Uterus (tissue), 4 donors: ENCODE results near the gene FBL. TPM values are rescaled to one million over a fixed set of nuclear protein-coding genes. Genes with fewer than 3 reads are reported as not detected.

Source experiments
- DNase-seq, 2 donors: peaks; one replicate each; pipeline ENCODE4 v3.0.0-alpha.2; 2019 to 2020
- H3K27ac ChIP-seq, 2 donors: fragments of 200-600 bp; sonication (generic); 1 replicate in 1 of 2; 2 replicates in 1 of 2; pipeline ENCODE4 v1.5.1; 2016 to 2018
- H3K27me3 ChIP-seq, 2 donors: fragments of 200-600 bp; sonication (generic); one replicate each; pipeline ENCODE4 v1.5.1; 2018 to 2019; ENCODE audit warnings: control low read depth in 1 of 2
- H3K36me3 ChIP-seq, 2 donors: fragments of 200-600 bp; sonication (generic); one replicate each; pipeline ENCODE4 v1.5.1; 2019; ENCODE audit warnings: control low read depth in 1 of 2
- H3K4me1 ChIP-seq, 2 donors: fragments of 200-600 bp; sonication (generic); one replicate each; pipeline ENCODE4 v1.5.1; 2018 to 2019; ENCODE audit warnings: control low read depth in 1 of 2
- H3K4me3 ChIP-seq, 2 donors: fragments of 200-600 bp; sonication (generic); 1 replicate in 1 of 2; 2 replicates in 1 of 2; pipeline ENCODE4 v1.5.1; 2018 to 2019; ENCODE audit warnings: mild to moderate bottlenecking in 1 of 2
- H3K9me3 ChIP-seq, 2 donors: fragments of 200-600 bp; sonication (generic); one replicate each; pipeline ENCODE4 v1.5.1; 2019; ENCODE audit warnings: control low read depth in 1 of 2
- POLR2A ChIP-seq, 2 donors: fragments of 450-650 bp; IDR thresholded peaks; one replicate each; pipeline ENCODE4 v1.6.1; 2016; ENCODE audit warnings: antibody characterized with exemption in 2 of 2, mild to moderate bottlenecking in 1 of 2, moderate library complexity in 1 of 2
- intact Hi-C: fragments of 100-400 bp; cut with DNase I; formaldehyde crosslinking; loops from one replicate; pipeline ENCODE4 v1.15.1; 2023; ENCODE audit warnings: low total_unique reads
- total RNA-seq, 4 donors: library from RNA; depleted of rRNA in 3 of 4; stranded (reverse); fragments of >200 nt in 3 of 4; gene quantifications; one replicate each; pipeline versions ENCODE4 v1.1.0 to v1.2.4, GENCODE V29; 2014 to 2023
- TF ChIP-seq, protein P1 (sequence below), 4 experiments: fragments of 200-600 bp in 2 of 4; fragments of 450-650 bp in 2 of 4; sonication (generic) in 2 of 4; IDR thresholded peaks; one replicate each; pipeline ENCODE4 v1.5.1; 2016 to 2019; ENCODE audit warnings: antibody characterized with exemption in 4 of 4, mild to moderate bottlenecking in 2 of 4, moderate library complexity in 1 of 4
- donor health status: DM: yes; HTN: yes; CAD: no.

FBL gene
- total RNA-seq, 4 donors from 2014 or later, result 71.7 to 327 (median 277) TPM

DNA sequence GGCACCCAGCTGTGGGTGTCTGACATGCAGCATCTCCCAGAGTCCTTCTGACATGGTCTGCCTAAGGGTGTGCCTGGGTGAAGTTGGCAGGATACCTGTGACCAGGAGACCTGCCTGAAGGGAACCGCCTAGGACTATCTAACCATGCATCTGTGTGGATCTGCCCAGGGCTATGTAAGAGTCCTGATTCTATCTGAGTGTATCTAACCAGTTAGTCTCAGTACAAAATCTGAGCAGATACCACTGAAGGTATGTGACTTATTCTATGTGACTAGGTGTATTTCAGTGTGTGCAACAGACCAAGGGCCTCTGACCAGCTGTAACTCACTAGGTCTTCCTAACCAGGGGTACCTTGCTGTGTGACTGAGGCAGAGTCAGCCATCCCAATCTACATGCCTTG is 28.2 kb upstream of the FBL start:
- Histone ChIP-seq H3K36me3 (no peaks in the 10 kb centered on the region), H3K4me3 (no peak overlapping the region), H3K27ac (no peak overlapping the region), H3K27me3 (no peaks in the 10 kb centered on the region), H3K4me1 (no peaks in the 10 kb centered on the region), H3K9me3 (no peaks in the 10 kb centered on the region)
- TF ChIP-seq POLR2A (IDR thresholded peaks at IDR 0.05), result no peak
- TF ChIP-seq, protein P1, sequence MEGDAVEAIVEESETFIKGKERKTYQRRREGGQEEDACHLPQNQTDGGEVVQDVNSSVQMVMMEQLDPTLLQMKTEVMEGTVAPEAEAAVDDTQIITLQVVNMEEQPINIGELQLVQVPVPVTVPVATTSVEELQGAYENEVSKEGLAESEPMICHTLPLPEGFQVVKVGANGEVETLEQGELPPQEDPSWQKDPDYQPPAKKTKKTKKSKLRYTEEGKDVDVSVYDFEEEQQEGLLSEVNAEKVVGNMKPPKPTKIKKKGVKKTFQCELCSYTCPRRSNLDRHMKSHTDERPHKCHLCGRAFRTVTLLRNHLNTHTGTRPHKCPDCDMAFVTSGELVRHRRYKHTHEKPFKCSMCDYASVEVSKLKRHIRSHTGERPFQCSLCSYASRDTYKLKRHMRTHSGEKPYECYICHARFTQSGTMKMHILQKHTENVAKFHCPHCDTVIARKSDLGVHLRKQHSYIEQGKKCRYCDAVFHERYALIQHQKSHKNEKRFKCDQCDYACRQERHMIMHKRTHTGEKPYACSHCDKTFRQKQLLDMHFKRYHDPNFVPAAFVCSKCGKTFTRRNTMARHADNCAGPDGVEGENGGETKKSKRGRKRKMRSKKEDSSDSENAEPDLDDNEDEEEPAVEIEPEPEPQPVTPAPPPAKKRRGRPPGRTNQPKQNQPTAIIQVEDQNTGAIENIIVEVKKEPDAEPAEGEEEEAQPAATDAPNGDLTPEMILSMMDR (IDR thresholded peaks at IDR 0.05), result no peak
- no peak for DNase-seq
- intact Hi-C loops, result no loop called here

DNA sequence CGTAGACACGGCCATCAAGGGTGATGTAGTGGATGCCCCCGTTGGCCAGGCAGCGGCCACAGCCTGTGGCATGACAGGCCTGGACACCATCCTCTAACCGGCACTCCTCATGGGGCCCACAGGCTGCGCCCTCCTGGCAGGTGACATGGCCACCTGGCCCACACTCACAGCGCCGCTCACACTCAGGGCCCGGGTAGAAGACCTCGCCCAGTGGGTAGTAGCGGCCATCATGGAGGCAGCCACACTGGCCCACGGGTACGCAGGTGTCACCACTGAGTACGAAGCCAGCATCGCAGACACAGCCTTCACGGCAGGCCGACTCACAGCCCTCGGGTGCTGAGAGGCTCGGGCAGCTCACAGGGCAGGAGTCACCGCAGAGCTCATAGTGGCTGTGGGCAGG is 27.2 kb upstream of the FBL start:
- no peaks in the 10 kb centered on the region for H3K9me3 ChIP-seq
- H3K27me3 ChIP-seq, result no peaks in the 10 kb centered on the region
- no peaks in the 10 kb centered on the region for H3K36me3 ChIP-seq
- intact Hi-C loops, result no loop called here
- no peak overlapping the region for H3K4me3 ChIP-seq
- H3K4me1 ChIP-seq, result no peaks in the 10 kb centered on the region
- no peak overlapping the region for H3K27ac ChIP-seq
- DNase-seq, result no peak
- TF ChIP-seq POLR2A (IDR thresholded peaks at IDR 0.05), result no peak
- TF ChIP-seq, protein P1 (IDR thresholded peaks at IDR 0.05), result no peak

DNA sequence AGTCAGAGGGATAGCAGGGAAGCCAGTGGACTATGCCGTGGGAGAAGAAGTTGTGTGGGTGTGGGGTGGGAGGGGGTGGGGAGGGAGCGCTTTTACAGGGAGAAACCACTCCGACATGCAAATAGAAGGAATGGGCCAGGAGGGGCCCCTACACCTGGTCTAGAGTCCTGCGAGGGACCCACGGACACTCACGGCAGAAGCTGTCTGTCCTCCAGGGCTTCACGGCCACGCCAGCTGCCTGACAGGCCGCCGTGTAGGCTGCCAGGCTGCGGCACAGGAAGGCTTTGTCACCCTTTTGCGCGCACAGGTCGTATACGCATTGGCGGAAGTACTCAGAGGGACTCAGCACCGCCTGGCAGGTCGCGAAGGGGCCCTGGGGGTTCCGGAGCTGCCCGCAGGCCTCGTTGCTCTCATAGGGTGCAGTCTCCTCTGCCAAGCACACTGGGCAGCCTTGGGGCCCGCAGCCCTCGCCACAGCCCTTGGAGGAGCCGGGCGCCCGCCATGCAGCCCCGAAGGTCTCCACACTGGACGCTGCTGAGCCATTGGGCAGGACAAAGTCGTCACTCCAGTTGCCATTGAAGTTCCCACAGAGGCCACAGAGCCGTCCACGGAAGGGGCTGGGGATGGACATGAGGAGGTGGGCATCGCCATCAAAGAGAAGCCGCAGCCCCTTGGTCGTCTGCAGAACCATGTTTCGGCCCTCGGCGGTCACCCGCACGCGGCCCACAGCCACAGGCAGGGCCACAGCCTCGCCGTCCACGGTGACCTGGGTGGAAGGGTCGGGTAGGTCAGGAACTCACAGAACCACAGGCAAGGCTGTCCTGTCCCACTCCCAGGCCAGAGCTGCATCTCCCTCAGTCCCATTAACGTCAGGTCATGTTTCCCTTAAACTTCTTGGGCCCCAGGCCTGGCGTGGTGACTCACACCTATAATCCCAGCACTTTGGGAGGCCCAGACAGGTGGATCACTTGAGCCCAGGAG is 26.0 kb upstream of the FBL start:
- Histone ChIP-seq H3K36me3 (no peaks in the 10 kb centered on the region), H3K27me3 (no peaks in the 10 kb centered on the region), H3K9me3 (no peaks in the 10 kb centered on the region), H3K4me3 (no peak overlapping the region), H3K4me1 (no peaks in the 10 kb centered on the region), H3K27ac (no peak overlapping the region)
- TF ChIP-seq, protein P1 (IDR thresholded peaks at IDR 0.05), result no peak
- no peak for TF ChIP-seq POLR2A (IDR thresholded peaks at IDR 0.05)
- intact Hi-C loops, result no loop called here
- DNase-seq, result no peak

DNA sequence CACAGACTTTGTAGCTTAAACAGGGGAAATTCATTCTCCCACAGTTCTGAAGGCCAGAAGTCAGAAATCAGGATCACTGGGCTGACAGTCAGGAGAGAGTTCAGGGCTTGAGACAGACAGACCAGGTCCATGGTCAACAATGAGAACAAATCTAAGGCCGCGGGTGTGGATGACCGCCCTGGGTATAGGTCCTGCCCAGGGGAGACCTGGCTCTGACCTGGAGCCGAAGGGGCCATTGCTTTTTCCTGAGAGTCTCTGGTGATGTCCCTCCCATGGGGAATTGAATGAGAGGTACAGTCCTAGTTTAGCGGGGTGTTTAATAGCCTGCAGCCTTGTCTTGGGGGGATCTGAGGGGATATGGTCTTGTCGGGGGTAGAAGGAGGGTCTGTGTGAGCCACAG is 25.2 kb upstream of the FBL start:
- no peak overlapping the region for H3K4me3 ChIP-seq
- DNase-seq, result no peak
- intact Hi-C loops, result no loop called here
- no peaks in the 10 kb centered on the region for H3K9me3 ChIP-seq
- no peaks in the 10 kb centered on the region for H3K27me3 ChIP-seq
- TF ChIP-seq POLR2A (IDR thresholded peaks at IDR 0.05), result no peak
- TF ChIP-seq, protein P1 (IDR thresholded peaks at IDR 0.05), result no peak
- H3K4me1 ChIP-seq, result no peaks in the 10 kb centered on the region
- no peaks in the 10 kb centered on the region for H3K36me3 ChIP-seq
- H3K27ac ChIP-seq, result no peak overlapping the region

DNA sequence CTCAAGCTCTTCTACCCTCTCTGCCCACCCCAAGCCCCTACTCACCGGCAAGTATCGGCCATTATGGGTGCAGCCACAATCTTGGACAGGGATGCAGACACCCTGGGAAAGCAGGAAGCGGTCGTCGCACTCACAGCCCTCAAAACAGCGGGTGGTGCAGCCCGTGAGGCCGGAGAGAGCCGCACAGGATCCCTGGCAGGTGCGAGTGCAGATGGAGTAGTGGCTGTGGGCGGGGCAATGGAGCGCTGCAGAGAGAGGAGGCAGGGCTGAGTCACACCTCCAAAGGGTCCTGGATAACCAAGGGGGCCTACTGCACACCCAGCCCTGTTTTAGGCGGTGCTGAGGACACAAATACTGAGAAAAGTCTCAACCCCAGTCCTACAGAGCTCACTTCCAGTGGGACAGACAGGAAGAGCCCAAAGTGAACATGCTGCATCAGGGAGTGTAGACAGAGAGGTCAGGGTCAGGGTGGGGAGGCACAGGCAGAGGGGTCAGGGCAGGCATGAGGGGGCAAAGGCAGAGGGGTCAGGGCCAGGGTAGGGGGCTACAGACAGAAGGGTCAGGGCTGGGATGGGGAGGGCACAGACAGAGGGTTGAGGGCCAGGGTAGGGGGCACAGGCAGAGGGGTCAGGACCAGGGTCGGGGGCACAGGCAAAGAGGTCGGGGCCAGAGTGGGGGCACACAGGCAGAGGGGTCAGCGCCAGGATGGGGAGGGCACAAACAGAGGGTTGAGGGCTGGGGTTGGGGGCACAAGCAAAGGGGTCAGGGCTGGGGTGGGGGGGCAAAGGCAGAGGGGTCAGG is 24.2 kb upstream of the FBL start:
- Histone ChIP-seq H3K27me3 (no peaks in the 10 kb centered on the region), H3K4me1 (no peaks in the 10 kb centered on the region), H3K36me3 (no peaks in the 10 kb centered on the region), H3K4me3 (no peak overlapping the region), H3K27ac (no peak overlapping the region), H3K9me3 (no peaks in the 10 kb centered on the region)
- intact Hi-C loops, result no loop called here
- no peak for DNase-seq
- TF ChIP-seq, protein P1 (IDR thresholded peaks at IDR 0.05), result no peak
- no peak for TF ChIP-seq POLR2A (IDR thresholded peaks at IDR 0.05)
